CD4-positive, alpha-beta T cell (primary cell): ENCODE results near the gene CASP7. TPM values are rescaled to one million over a fixed set of nuclear protein-coding genes. Genes with fewer than 3 reads are reported as not detected.

Experiments
- ATAC-seq: fragments of 200-7000 bp; cut with Tn5 transposase; one replicate; pipeline ENCODE4 v1.10.0; 2022; ENCODE audit warnings: mild to moderate bottlenecking; ENCODE audit not compliant: poor library complexity
- CTCF ChIA-PET: fragments of 350-600 bp; sonication (Branson Sonifier 250); formaldehyde crosslinking; loops from one replicate; lab custom pipeline; 2021; ENCODE audit warnings: antibody characterized with exemption, inconsistent platforms; lab: Charles Lee
- POLR2A ChIA-PET: fragments of 350-600 bp; sonication (Branson Sonifier 250); formaldehyde crosslinking; loops from one replicate; lab custom pipeline; 2021; ENCODE audit warnings: antibody characterized with exemption, inconsistent platforms; lab: Charles Lee
- DNase-seq, 14 experiments: peaks; one replicate each; pipeline ENCODE4 v3.0.0-alpha.2; 2013 to 2020; ENCODE audit warnings: mixed read lengths in 2 of 14
- H3K27ac ChIP-seq, 2 donors: one replicate each; pipeline versions ENCODE4 v1.5.1 to v1.7.0; 2013; ENCODE audit warnings: low read length in 2 of 2, low read depth in 1 of 2, mild to moderate bottlenecking in 1 of 2
- H3K27me3 ChIP-seq, 2 experiments: 1 replicate in 1 of 2; 2 replicates in 1 of 2; pipeline versions ENCODE4 v1.6.1 to v1.7.0; 2013; ENCODE audit warnings: low read length in 2 of 2, control low read depth in 1 of 2, mild to moderate bottlenecking in 1 of 2, moderate library complexity in 1 of 2; ENCODE audit not compliant: insufficient read depth in 2 of 2, control insufficient read depth in 1 of 2
- H3K36me3 ChIP-seq: one replicate; pipeline ENCODE4 v1.6.1; 2013; ENCODE audit warnings: low read length, control low read depth; ENCODE audit not compliant: insufficient read depth
- H3K4me1 ChIP-seq: one replicate; pipeline ENCODE4 v1.6.1; 2013; ENCODE audit warnings: low read length, control low read depth; ENCODE audit not compliant: insufficient read depth
- H3K4me3 ChIP-seq: one replicate; pipeline ENCODE4 v1.5.1; 2013; ENCODE audit warnings: mild to moderate bottlenecking, low read length, moderate library complexity
- H3K9me3 ChIP-seq, 2 experiments: 1 replicate in 1 of 2; 2 replicates in 1 of 2; pipeline versions ENCODE4 v1.6.1 to v1.7.0; 2013; ENCODE audit warnings: low read length in 2 of 2, mild to moderate bottlenecking in 2 of 2, control low read depth in 1 of 2, moderate library complexity in 1 of 2; ENCODE audit not compliant: control insufficient read depth in 1 of 2, insufficient read depth in 1 of 2
- H3K27ac Mint-ChIP-seq: one replicate; pipeline ENCODE4 v1.8.0; 2020; ENCODE audit warnings: mixed read lengths
- H3K27me3 Mint-ChIP-seq: one replicate; pipeline ENCODE4 v1.8.0; 2021; ENCODE audit warnings: mixed read lengths
- H3K36me3 Mint-ChIP-seq: one replicate; pipeline ENCODE4 v1.8.0; 2021; ENCODE audit warnings: low read depth, mixed read lengths
- H3K4me1 Mint-ChIP-seq: one replicate; pipeline ENCODE4 v1.8.0; 2021; ENCODE audit warnings: low read depth, mixed read lengths
- H3K4me3 Mint-ChIP-seq: one replicate; pipeline ENCODE4 v1.8.0; 2020; ENCODE audit warnings: mild to moderate bottlenecking, mixed read lengths
- H3K9me3 Mint-ChIP-seq: one replicate; pipeline ENCODE4 v1.8.0; 2020; ENCODE audit warnings: mixed read lengths
- intact Hi-C, 2 experiments: fragments of 100-400 bp; cut with DNase I in 1 of 2; cut with micrococcal nuclease in 1 of 2; formaldehyde crosslinking; loops; one replicate each; pipeline versions ENCODE4 v1.15.1 to v1.9.0; 2023 to 2025; cut with DNase I, micrococcal nuclease
- total RNA-seq, 174 experiments: library from RNA in 2 of 174; stranded (reverse) in 2 of 174; gene quantifications; one replicate each; pipeline ENCODE4 v1.2.3 and lab custom pipeline; 2021 to 2026
- TF ChIP-seq, protein P1 (sequence below): fragments of 200-600 bp; IDR thresholded peaks from one replicate; pipeline ENCODE4 v1.8.0; 2022; ENCODE audit warnings: antibody characterized with exemption, mild to moderate bottlenecking

The CASP7 gene
- total RNA-seq, 2 experiments from 2014 or later: 8.5 to 8.6 TPM

- DNase-seq: no peak
- Mint-ChIP-seq H3K4me1 (peaks cover 43% of the 10 kb centered on the region), H3K36me3 (peaks cover 46% of the 10 kb centered on the region), H3K27me3 (no peaks in the 10 kb centered on the region), H3K27ac (no peak overlapping the region), H3K4me3 (no peak overlapping the region), H3K9me3 (no peaks in the 10 kb centered on the region)
- intact Hi-C loops: no loop called here
- H3K4me1 ChIP-seq: peaks cover 17% of the 10 kb centered on the region
- ATAC-seq: no peak
- no peaks in the 10 kb centered on the region for H3K9me3 ChIP-seq
- H3K36me3 ChIP-seq: peaks cover 25% of the 10 kb centered on the region
- no peak overlapping the region for H3K4me3 ChIP-seq
- CTCF ChIA-PET: no interaction called here
- no peak overlapping the region for H3K27ac ChIP-seq
- TF ChIP-seq, protein P1, sequence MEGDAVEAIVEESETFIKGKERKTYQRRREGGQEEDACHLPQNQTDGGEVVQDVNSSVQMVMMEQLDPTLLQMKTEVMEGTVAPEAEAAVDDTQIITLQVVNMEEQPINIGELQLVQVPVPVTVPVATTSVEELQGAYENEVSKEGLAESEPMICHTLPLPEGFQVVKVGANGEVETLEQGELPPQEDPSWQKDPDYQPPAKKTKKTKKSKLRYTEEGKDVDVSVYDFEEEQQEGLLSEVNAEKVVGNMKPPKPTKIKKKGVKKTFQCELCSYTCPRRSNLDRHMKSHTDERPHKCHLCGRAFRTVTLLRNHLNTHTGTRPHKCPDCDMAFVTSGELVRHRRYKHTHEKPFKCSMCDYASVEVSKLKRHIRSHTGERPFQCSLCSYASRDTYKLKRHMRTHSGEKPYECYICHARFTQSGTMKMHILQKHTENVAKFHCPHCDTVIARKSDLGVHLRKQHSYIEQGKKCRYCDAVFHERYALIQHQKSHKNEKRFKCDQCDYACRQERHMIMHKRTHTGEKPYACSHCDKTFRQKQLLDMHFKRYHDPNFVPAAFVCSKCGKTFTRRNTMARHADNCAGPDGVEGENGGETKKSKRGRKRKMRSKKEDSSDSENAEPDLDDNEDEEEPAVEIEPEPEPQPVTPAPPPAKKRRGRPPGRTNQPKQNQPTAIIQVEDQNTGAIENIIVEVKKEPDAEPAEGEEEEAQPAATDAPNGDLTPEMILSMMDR: no peak
- no peaks in the 10 kb centered on the region for H3K27me3 ChIP-seq
- POLR2A ChIA-PET: no interaction called here
These were observed 31.4 kb downstream of the CASP7 start for GRCh38 chr10:113711142-113711541.

DNA sequence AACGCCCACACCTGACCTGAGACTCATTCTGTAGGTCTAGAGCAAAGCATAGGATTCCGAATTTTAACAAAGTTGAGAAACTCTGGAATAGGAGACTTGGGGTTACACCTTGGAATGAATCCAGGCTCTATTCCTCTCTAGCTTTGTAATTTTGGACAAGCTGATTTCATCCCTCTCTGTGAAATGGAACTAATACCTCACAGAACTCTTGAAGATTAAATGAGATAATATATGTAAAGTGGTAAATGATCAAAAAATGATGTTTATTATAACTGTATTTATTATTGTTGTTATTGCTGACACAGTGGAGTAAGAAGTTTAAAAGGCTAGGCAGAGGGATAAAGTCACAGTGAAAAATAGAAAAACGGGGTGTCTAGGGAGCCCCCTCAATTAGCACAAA is 32.3 kb downstream of the CASP7 start:
- TF ChIP-seq, protein P1: no peak
- Mint-ChIP-seq H3K27me3 (no peaks in the 10 kb centered on the region), H3K36me3 (peaks cover 55% of the 10 kb centered on the region), H3K4me3 (no peak overlapping the region), H3K4me1 (peaks cover 34% of the 10 kb centered on the region), H3K27ac (no peak overlapping the region), H3K9me3 (no peaks in the 10 kb centered on the region)
- ATAC-seq (no peak), DNase-seq (no peak)
- Histone ChIP-seq H3K27ac (no peak overlapping the region), H3K4me1 (peaks cover 11% of the 10 kb centered on the region), H3K4me3 (no peak overlapping the region), H3K27me3 (no peaks in the 10 kb centered on the region), H3K36me3 (peaks cover 25% of the 10 kb centered on the region), H3K9me3 (no peaks in the 10 kb centered on the region)
- intact Hi-C loops: no loop called here
- ChIA-PET CTCF (no interaction called here), POLR2A (interaction anchor here (0.5 kb wide), 1 partner anchor 21 kb away, joined by 3 read pairs; no protein-coding TSS in a partner anchor)

GRCh38 chr10:113712755-113713639 is 33.3 kb downstream of the CASP7 start:
- ATAC-seq (no peak), DNase-seq (no peak)
- H3K27ac ChIP-seq: no peak overlapping the region
- no peak overlapping the region for H3K4me3 ChIP-seq
- no peaks in the 10 kb centered on the region for H3K9me3 ChIP-seq
- Mint-ChIP-seq H3K27ac (no peak overlapping the region), H3K4me3 (no peak overlapping the region), H3K27me3 (no peaks in the 10 kb centered on the region), H3K9me3 (no peaks in the 10 kb centered on the region), H3K4me1 (peaks cover 24% of the 10 kb centered on the region), H3K36me3 (peaks cover 61% of the 10 kb centered on the region)
- ChIA-PET CTCF (no interaction called here), POLR2A (no interaction called here)
- H3K36me3 ChIP-seq: peaks cover 30% of the 10 kb centered on the region
- H3K4me1 ChIP-seq: peaks cover 5% of the 10 kb centered on the region
- intact Hi-C loops: no loop called here
- TF ChIP-seq, protein P1: no peak
- no peaks in the 10 kb centered on the region for H3K27me3 ChIP-seq
